ENCODE data around the gene HFM1.
"Not testable (repeated sequence)": the region's sequence is repeated elsewhere in the genome, so short reads cannot be mapped to it uniquely, and the experiment has no call there.

Gene HFM1

DNA sequence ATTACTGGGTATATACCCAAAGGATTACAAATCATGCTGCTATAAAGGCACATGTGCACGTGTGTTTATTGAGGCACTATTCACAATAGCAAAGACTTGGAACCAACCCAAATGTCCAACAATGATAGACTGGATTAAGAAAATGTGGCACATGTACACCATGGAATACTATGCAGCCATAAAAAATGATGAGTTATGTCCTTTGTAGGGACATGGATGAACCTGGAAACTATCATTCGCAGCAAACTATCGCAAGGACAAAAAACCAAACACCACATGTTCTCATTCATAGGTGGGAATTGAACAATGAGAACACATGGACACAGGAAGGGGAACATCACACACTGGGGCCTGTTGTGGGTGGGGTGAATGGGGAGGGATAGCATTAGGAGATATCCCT is 32.4 kb downstream of the HFM1 start:
- DNase-seq: not testable (repeated sequence)

DNA sequence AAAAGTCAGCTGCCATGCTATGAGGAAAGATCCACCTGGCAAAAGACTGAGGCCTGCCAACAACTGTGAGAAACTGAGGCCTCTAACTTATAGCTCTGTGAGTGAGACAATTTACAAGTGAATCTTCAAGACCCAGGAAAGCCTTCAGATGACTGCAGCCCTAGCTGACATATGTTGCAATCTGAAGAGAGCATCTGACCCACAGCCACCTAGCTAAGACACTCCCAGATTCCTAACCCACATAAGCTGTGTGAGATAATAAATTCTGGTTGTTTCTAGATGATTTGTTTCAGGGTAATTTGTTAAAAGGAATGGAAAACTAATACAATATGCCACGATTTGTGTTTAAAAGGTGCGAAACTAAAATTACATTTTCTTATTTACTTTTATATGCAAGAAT is 55.1 kb downstream of the HFM1 start:
- no peak for DNase-seq

DNA sequence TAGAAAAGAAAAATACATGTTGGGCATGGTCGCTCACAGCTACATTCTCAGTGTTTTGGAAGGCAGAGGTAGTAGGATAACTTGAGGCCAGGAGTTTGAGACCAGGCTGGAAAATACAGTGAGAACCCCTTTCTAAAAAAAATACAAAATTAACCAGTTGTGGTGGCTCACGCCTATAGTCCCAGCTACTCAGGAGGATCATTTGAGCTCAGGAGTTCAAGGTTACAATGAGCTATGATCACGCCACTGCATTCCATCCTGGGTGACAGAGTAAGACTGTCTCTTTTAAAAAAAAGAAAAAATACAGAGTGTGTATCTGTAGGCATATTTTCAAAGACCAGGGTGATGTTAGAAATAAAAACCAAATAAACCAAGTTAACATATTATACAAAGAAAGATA is 57.8 kb downstream of the HFM1 start:
- DNase-seq: no peak

DNA sequence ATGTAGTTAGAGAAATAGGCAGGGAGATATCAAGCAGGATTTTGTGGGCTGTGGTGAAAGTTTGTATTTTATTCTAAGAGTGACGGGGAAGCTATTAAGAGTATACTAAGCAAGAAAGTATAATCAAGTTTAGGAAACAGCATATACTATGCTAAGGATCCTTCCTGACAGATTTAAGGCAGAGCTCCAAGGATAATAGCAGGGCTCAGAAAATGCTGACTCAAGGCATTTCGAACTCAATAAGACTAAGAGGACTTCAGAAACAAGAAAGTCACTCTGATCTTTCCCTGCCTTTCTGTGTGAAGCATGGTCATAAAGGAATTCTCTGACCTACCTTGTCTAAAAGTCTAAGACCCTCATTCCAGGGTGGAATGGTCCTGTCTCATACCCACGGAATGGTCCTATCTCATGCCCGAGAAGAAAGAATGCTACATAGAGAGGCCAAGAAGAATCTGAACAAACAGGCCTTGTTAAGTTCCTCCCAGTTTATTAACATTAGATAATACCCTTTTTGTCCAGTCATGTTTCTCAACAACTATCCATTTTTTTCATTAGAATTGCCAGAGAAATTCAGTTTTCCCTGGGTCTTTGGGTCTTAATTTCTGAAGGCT is 59.1 kb downstream of the HFM1 start:
- DNase-seq: no peak

DNA sequence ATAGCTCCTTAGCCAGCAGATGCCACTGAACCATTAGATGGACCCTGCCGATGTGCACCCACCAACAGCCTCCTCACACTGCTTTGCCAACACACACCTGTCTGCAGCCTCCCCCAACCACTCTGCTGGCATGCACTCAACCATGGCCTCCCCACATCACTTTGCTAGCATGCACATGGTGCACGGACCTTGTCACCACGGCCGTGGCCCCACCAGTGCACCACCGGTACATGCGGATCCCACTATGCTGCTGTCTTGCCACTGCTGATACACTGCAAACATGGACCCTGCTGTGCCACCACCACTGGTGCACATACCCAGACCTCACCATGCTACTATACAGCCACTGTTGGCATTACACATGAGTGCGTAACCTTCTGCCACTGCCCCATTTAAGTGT is 66.1 kb downstream of the HFM1 start:
- no peak for DNase-seq

DNA sequence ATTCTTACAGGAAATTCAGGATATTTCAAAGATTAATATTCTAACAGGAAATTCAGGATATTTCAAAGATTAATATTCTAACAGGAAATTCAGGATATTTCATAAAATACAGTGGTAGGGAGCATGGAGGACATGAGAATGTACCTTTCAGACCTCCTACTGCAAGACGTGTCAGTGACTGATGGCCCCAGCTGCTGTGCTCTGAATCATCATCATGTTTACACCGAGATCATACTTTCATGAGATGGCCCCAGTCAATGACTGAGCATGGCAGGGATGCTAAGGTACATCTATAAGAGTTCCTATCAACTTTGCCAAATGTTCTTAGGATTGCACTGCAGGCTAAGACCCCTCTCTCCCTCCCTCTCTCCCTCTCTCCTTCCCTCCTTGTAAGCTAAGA is 69.0 kb downstream of the HFM1 start:
- no peak for DNase-seq

DNA sequence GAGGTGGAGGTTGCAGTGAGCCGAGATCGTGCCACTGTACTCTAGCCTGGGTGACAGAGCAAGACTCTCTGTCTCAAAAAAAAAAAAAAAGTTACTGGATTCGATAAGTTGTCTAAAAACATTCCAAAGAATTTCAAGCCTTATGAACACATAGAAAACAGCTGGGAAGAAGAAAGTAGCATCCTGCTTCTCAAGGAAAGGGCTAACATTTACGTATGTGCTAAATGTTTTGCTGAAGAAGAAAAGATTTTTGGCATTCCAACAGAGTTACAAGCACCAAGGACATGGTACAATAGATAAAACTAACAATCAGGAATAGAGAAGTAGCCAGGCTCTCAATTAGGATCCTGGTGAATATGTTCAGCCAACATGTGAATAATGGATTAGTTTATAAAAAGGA is 69.8 kb downstream of the HFM1 start:
- no peak for DNase-seq

DNA sequence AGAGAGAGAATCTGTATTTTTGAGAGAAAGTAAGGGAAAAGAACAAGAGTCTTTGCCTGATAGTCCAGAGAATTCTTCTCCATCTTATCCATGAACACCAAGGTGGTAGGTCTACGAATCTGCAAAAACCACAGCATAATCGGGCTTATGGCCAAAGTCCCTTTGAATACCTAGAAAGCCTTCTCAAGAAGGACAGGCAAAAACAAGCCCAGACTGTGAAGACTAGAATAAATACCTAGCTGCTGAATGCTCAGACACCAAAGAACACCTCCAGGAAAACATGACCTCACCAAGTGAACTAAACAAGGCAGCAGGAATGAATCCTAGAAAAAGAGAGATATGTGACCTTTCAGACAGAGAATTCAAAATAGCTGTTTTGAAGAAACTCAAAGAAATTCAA is 79.2 kb downstream of the HFM1 start:
- no peak for DNase-seq

DNA sequence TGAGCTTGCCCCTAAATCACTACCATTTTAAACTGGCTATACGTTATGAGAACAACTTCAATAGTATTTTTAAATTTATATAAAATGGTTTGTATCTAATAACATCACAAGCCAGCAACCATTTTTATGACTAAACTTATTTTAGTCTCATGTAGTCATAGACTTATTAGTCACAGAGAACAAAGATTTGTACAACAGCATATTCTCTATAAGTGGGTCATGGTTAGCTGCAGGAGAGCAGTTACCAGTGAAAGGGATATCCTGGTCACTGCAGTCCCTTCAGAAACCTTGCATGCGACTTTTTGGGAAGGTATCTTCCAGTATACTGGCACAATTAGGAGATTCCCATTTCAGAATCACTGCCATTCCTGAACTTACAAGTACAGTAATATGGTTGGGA is 90.0 kb downstream of the HFM1 start:
- DNase-seq: no peak

DNA sequence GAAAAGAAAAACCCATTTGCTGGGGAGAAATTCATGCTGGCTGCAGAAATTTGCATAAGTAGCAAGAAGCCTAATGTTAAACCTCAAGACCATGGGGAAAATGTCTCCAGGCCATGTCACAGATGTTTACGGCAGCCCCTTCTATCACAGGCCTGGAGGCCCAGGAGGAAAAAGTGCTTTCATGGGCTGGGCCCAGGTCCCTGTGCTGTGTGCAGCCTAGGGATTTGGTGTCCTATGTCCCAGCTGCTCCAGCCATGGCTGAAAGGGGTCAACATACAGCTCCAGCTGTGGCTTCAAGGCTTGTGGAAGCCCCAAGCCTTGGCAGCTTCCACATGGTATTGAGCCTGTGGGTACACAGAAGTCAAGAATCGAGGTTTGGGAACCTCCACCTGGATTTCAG is 93.0 kb downstream of the HFM1 start:
- DNase-seq: no peak

DNA sequence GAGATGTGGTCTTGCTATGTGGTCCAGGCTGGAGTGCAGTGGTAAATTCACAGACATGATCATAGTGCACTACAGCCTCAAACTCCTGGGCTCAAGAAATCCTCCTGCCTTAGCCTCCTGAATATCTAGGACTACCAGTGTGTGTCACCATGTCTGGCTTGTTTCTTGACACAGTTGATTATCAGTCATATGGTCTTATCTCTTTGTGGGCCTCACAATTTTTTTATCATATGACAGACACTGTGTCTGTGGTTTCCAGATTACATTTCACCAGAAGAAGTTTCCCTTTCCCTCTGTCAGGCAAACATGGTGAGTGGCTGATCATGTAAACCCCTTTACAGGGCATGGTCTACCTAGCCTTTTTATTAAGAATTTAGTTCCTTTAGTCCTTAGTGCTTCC is 96.1 kb downstream of the HFM1 start:
- no peak for DNase-seq

DNA sequence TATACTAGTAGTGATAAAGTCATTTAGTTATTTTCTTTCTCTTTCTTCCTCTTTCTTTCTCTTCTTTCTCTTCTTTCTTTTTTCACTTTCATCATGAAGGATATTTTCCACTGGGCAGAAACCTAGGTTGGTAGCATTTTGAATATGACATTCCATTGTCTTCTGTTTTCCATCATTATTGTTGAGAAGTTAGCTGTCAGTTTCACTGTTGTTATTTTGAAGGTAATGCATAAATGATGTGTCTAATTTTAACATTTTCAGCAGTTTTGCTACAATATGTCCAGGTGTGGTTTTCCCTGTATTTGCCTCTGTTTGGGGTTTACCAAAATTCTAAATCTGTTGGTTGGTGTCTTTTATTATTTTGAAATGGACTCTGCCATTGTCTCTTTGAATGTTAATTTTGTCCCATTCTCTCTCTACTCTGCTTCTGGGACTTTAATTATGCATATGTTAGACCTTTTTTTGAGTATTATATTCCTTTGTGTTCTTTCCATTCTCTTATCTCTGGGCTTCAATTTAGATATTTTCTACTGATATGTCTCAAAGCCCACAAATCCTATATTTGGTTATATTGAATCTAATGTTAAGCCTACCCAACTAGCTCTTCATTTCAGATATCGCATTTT is 96.7 kb downstream of the HFM1 start:
- DNase-seq: no peak

DNA sequence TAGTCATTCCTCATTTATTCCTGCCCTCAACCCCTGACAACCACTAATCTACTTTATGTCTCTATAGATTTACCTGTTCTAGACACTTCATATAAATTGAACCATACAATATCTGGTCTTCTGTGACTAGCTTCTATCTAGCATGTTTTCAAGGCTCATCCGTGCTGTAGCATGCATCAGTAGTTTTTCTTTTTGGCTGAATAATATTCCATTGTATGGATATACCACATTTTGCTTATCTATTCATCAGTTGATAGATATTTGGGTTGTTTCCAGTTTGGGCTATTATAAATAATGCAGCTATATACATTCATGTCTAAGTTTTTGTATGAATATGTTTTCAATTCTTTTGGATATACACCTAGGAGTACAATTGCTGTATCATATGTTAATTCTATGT is 101.5 kb downstream of the HFM1 start:
- DNase-seq: no peak

DNA sequence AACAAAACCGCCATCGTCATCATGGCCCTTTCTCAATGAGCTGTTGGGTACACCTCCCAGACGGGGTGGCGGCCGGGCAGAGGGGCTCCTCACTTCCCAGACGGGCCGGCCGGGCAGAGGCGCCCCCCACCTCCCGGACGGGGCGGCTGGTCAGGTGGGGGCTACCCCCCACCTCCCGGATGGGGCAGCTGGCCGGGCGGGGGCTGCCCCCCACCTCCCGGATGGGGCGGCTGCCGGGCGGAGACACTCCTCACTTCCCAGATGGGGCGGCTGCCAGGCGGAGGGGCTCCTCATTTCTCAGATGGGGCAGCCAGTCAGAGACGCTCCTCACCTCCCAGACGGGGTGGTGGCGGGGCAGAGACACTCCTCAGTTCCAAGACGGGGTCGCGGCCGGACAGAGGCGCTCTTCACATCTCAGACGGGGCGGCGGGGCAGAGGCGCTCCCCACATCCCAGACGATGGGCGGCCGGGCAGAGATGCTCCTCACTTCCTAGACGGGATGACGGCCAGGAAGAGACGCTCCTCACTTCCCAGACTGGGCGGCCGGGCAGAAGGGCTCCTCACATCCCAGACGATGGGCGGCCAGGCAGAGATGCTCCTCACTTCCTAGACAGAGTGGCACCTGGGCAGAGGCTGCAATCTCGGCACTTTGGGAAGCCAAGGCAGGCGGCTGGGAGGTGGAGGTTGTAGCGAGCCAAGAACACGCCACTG is 115.6 kb downstream of the HFM1 start:
- not testable (repeated sequence) for DNase-seq

DNA sequence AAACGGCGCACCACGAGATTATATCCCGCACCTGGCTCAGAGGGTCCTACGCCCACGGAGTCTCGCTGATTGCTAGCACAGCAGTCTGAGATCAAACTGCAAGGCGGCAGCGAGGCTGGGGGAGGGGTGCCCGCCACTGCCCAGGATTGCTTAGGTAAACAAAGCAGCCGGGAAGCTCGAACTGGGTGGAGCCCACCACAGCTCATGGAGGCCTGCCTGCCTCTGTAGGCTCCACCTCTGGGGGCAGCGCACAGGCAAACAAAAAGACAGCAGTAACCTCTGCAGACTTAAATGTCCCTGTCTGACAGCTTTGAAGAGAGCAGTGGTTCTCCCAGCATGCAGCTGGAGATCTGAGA is 117.7 kb downstream of the HFM1 start:
- DNase-seq: not testable (repeated sequence)

DNA sequence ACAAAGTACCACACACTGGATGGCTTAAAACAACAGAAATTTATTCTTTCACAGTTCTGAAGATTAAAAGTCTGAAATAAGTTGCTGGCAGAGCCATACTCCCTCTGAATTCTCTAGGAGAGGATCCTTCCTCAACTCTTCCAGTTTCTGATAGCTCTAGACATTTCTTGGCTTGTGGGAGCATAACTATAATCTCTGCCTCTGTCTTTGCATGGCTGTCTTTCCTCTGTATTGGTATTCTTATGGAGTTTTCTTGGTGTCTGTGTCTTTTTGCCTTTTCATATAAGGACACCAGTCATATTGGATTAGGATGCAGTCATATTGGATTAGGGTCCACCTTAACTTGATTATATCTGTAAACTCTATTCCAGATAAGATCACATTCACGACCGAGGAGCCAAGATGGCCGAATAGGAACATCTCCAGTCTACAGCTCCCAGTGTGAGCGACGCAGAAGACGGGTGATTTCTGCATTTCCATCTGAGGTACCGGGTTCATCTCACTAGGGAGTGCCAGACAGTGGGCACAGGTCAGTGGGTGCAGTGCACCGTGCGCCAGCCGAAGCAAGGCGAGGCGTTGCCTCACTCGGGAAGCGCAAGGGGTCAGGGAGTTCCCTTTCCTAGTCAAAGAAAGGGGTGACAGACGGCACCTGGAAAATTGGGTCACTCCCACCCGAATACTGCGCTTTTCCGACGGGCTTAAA is 118.2 kb downstream of the HFM1 start:
- DNase-seq: not testable (repeated sequence)

DNA sequence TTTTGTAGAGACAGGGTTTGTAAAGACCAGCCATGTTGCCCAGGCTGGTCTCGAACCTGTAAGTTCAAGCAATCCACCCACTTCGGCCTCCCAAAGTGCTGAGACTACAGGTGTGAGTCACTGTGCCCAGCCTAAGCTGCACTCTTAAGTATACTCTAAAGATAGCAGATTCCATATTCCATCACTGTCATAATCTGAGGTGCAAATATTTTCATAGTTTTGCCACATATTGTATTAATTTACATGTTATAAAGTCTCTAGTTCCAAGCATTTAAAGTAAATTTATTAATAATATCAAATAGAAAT is 121.3 kb downstream of the HFM1 start:
- no peak for DNase-seq

DNA sequence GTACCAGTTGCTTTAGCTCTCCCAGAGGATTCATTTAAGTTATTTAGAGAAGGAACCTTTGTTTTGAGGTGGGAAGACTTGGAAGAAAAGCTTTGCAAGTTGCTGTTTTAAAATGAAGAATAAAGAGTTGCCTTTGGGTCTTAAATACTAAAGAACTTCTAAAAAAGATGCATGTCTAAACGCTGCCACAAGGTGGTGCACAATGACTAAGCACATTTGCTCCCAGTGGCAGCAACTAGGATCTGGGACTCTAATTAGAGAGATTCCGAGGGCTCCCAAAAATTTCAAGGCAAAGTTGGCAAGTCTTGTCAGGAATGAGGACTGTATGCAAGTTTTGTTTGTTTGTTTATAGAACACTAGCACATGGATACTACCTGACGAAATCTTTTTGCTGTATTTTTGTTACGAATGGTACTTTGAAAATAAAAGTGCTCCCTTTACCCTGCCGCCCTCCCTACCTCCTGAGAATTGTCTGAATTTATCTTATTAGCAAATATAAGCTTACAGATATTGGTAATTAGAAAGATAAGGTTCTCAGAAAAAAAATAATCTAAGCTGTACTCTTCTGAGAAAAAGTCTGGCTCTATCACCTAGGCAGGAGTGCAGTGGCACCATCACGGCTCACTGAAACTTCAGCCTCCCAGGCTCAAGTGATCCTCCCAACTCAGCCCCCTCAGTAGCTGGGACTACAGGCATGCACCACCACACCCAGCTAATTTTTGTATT is 121.8 kb downstream of the HFM1 start:
- DNase-seq: no peak

DNA sequence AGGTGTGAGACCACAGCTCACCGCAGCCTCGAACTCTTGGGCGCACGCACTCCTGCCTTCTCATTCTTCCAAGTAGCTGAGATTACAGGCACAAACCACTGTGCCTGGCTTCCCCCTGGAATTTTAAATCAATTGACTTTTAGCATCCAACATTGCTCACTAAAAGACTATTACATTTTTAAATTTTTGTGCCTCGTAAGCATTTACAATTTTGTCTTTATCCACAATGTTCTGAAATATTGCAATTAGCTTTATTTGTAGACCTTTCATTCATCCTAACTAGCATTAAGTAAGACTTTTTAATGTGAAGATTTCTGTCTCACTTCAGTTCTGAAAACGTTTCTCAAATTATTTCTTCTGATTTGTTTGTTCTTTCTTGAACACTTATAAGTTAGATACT is 122.9 kb downstream of the HFM1 start:
- DNase-seq: no peak

DNA sequence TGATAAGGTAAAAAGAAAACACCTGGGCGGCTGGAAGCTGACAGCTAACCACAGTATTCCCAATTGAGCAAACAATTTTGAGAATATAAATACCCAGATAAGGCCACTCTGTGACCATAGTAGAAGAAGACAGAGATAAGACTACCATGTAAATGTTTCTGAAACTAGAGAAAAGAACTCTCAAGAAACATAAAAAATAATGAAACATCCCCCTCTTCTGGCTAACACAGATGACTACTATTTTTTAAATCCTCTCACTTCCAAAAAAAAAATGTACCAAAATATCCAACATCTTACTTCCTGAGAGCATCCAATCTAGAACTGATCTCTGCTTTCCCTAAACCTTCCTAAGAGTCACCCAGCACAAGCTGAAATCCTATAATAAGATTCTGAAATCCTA is 125.9 kb downstream of the HFM1 start:
- no peak for DNase-seq

DNA sequence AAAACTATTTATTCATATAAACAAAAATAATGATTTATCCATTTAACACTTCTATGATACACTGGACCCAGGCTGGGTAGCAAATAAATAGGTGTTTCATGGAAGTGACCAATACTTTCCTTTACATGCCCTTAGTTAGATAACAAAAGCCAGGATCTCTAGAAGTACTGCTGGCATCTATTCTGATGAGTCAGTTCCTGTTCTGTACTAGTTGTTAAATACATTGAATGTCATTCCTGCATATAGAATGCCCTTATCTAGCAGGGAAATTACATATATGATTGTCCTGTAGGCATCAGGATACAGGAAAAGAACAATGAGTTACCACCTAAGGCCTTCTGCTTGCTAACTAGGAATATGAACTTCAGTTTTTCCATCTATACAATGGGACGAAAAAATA is 130.8 kb downstream of the HFM1 start:
- no peak for DNase-seq

DNA sequence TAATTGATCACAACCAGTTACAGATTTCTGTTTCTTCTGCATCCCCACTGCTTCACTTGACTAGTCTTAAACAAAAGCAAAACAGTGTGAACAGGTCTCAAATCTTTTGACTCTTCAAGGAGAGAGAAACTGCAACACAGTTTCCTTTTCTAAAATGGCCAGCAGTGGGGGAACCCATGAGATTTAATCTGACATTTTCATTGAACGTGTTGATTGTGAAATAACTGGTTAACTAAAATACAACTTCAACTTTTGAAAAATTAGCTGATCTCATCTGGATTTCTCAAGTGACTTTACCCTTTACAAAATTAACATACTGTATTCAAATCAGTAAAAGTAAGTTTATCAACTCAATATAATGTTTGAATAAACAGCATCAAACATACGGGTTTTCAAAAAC is 143.0 kb downstream of the HFM1 start:
- no peak for DNase-seq

DNA sequence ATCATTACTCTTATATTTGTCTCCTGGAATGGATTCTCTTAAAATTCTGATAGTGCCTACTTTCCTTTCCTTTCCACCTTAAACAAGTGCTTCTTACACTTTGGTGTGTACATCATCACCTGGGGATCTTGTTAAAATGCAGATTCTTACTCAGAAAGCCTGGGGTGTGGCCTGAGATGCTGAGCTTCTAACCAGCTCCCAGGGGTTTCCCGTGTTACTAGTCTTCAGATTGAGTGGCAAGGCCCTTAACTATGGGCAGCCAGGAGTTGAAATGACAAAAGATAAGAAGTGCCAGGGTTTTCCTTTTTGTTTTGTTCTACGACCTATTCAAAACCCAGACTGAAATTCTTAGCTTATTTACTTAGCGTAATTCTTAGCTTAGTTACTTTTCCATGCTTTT is 159.2 kb downstream of the HFM1 start:
- DNase-seq: no peak

DNA sequence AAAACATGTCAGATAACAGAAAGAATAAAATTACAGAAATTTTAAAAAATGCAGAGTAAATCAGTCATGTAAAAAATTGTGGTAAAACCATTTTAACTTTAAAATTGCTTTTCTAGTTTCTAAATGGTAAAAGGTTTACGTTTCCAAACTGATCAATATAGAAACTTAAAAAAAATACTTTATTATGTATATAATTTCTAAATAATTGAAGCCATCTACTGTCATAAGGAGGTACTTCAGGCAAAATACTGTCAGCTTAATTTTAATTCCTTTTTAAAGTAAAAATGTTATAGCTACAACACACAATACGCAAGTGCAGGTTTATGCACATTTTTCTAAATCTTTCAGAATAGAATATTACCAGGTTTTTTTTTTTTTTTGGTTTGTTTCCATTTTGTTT is 159.9 kb downstream of the HFM1 start:
- no peak for DNase-seq

All from cerebellar nuclear complex (tissue), 1 donor.